ENCODE measurements around the gene RAX. TPM values are rescaled to one million over a fixed set of nuclear protein-coding genes. Genes with fewer than 3 reads are reported as not detected.

RAX gene
- not detected for total RNA-seq
- under 1 TPM in 1 of 3 donors, not detected in 2; 0.05 TPM for polyA plus RNA-seq
- long read RNA-seq, donor 1: 0 reads
- long read RNA-seq, donor 2: 0 reads
- long read RNA-seq, donor 3: 0 reads
- long read RNA-seq, donor 4: 0 reads
- long read RNA-seq, donor 5: 0 reads
- long read RNA-seq, donor 6: 0 reads
- long read RNA-seq, donor 7: 0 reads
- long read RNA-seq, donor 8: 0 reads
- long read RNA-seq, donor 9: 0 reads
- long read RNA-seq, donor 10: 0 reads

- Histone ChIP-seq H3K4me3 (peak within 1 kb of the TSS; percentile 29 to 49 (median 36)), H3K27ac (no peak within 1 kb of the TSS), H3K36me3 (no peaks in the 10 kb centered on the region), H3K4me1 (peaks cover 28 to 44% (median 39%) of the 10 kb centered on the region in 4 donors), H3K27me3 (peaks cover 24 to 100% (median 94%) of the 10 kb centered on the region in 3 donors), H3K9me3 (peaks cover 0 to 11% (median 0%) of the 10 kb centered on the region in 4 donors)
- DNase-seq: peak in 1 of 2 donors; percentile 51
- TF ChIP-seq, protein P1, sequence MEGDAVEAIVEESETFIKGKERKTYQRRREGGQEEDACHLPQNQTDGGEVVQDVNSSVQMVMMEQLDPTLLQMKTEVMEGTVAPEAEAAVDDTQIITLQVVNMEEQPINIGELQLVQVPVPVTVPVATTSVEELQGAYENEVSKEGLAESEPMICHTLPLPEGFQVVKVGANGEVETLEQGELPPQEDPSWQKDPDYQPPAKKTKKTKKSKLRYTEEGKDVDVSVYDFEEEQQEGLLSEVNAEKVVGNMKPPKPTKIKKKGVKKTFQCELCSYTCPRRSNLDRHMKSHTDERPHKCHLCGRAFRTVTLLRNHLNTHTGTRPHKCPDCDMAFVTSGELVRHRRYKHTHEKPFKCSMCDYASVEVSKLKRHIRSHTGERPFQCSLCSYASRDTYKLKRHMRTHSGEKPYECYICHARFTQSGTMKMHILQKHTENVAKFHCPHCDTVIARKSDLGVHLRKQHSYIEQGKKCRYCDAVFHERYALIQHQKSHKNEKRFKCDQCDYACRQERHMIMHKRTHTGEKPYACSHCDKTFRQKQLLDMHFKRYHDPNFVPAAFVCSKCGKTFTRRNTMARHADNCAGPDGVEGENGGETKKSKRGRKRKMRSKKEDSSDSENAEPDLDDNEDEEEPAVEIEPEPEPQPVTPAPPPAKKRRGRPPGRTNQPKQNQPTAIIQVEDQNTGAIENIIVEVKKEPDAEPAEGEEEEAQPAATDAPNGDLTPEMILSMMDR (IDR thresholded peaks at IDR 0.05): no peak
- no peak for TF ChIP-seq EP300 (IDR thresholded peaks at IDR 0.05)
- TF ChIP-seq POLR2AphosphoS5 (IDR thresholded peaks at IDR 0.05): no peak
- TF ChIP-seq POLR2A (IDR thresholded peaks at IDR 0.05): no peak
- intact Hi-C loops (cut with DNase I; ENCODE audit: low total_unique reads): no loop called here
- 3 to 5% (median 4%) methylated on average over 22 to 88 of the region's 88 CpGs for WGBS, 5 donors
These were observed at the start of gene RAX for GRCh38 chr18:59272891-59273758. Gene RAX, minus strand, starts transcription at chr18:59273454. Its CDS starts 248 bp downstream, at chr18:59273206.

DNA sequence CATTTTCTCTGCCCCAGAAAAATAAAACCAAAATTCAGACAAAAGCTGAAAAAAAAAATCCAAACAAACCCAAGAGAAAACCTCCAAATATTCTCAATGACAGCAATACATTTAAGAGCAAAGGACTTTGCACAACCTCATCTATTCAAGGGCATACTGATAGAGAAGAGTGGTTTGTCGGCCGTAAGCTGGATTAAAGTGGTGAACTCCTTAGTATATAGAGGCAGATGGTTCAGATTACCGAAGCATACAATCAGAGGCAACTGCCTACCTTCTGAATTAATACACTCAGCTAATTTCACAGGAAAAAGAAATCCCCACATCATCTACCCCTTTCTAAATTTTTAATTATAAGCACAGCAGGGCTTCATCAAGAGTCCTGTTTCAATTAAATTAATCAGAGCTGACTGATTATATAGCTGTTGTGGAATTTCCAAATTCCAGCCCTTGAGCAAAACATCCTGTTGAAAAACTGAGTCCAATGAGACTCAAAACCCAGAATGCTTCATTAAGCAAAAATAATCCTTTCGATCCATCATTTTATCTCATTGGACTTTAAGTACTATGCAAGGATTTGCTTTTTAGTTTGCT is 45.3 kb upstream of the RAX start, which contains the start of gene CPLX4:
Gene CPLX4, minus strand, starts transcription at position 190 of the 591 bp plus-strand sequence. Its CDS starts 187 bp downstream, at position 3.
- no peaks in the 10 kb centered on the region for H3K36me3 ChIP-seq
- H3K9me3 ChIP-seq: no peaks in the 10 kb centered on the region
- H3K27me3 ChIP-seq: no peaks in the 10 kb centered on the region
- H3K4me3 ChIP-seq: no peak within 1 kb of the TSS
- no peak for TF ChIP-seq POLR2AphosphoS5 (IDR thresholded peaks at IDR 0.05)
- TF ChIP-seq POLR2A (IDR thresholded peaks at IDR 0.05): no peak
- TF ChIP-seq, protein P1 (IDR thresholded peaks at IDR 0.05): no peak
- no peak for TF ChIP-seq EP300 (IDR thresholded peaks at IDR 0.05)
- intact Hi-C loops (cut with DNase I; ENCODE audit: low total_unique reads): loop anchor here (10.0 kb wide), 1 partner anchor 66 kb away; no protein-coding TSS in a partner anchor
- H3K4me1 ChIP-seq: no peaks in the 10 kb centered on the region
- H3K27ac ChIP-seq: no peak within 1 kb of the TSS
- 81 to 88% (median 85%) methylated on average over 4 of the region's 4 CpGs for WGBS, 5 donors
- no peak for DNase-seq

DNA sequence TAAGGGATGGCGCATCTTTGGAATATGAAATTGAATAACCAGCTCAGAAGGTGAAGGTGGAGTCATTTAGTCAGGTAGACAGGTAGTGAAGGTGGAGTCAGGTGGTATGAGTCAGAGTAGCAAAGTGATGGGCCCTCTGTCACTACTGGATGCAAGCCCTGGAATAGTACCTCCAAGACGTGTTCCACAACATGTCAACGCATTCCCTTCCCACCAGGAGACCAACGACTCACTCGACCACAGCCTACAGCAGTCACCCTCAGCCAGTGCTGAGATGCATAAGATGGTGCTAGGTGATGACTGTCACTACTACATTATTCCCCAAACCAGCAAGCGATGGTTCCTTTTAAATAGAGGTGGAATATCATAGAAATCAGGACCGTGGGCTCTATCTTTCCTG is 38.4 kb upstream of the RAX start:
- WGBS, 5 donors: 77 to 88% (median 84%) methylated on average over 7 of the region's 7 CpGs
- Histone ChIP-seq H3K4me1 (peaks cover 0 to 12% (median 10%) of the 10 kb centered on the region in 4 donors), H3K27ac (no peak overlapping the region), H3K4me3 (no peak overlapping the region), H3K9me3 (no peaks in the 10 kb centered on the region), H3K36me3 (no peaks in the 10 kb centered on the region), H3K27me3 (peaks cover 0 to 51% (median 21%) of the 10 kb centered on the region in 3 donors)
- TF ChIP-seq EP300 (IDR thresholded peaks at IDR 0.05) (no peak), POLR2AphosphoS5 (IDR thresholded peaks at IDR 0.05) (no peak), POLR2A (IDR thresholded peaks at IDR 0.05) (no peak)
- TF ChIP-seq, protein P1 (IDR thresholded peaks at IDR 0.05): no peak
- no peak for DNase-seq
- intact Hi-C loops (cut with DNase I; ENCODE audit: low total_unique reads): loop anchor here (10.0 kb wide), 1 partner anchor 73 kb away; no protein-coding TSS in a partner anchor

- peaks cover 0 to 12% (median 10%) of the 10 kb centered on the region in 4 donors for H3K4me1 ChIP-seq
- TF ChIP-seq EP300 (IDR thresholded peaks at IDR 0.05) (no peak), POLR2A (IDR thresholded peaks at IDR 0.05) (no peak), POLR2AphosphoS5 (IDR thresholded peaks at IDR 0.05) (no peak)
- TF ChIP-seq, protein P1 (IDR thresholded peaks at IDR 0.05): no peak
- no peak for DNase-seq
- intact Hi-C loops (cut with DNase I; ENCODE audit: low total_unique reads): loop anchor here (5.0 kb wide), 1 partner anchor 93 kb away; no protein-coding TSS in a partner anchor
- no peak overlapping the region for H3K27ac ChIP-seq
- H3K27me3 ChIP-seq: peaks cover 0 to 69% (median 22%) of the 10 kb centered on the region in 3 donors
- no peaks in the 10 kb centered on the region for H3K36me3 ChIP-seq
- 7 to 13% (median 8%) methylated on average over 5 of the region's 5 CpGs for WGBS, 5 donors
- H3K9me3 ChIP-seq: no peaks in the 10 kb centered on the region
- peak overlapping the region; percentile 13 to 46 (median 26) for H3K4me3 ChIP-seq
These were observed 35.6 kb upstream of the RAX start for GRCh38 chr18:59308938-59309260.

All from stomach (tissue), 19 donors.